Pancreas (tissue), 10 donors: ENCODE measurements around the gene TBX10. TPM values are rescaled to one million over a fixed set of nuclear protein-coding genes. Genes with fewer than 3 reads are reported as not detected.
"Not testable (repeated sequence)": the region's sequence is repeated elsewhere in the genome, so short reads cannot be mapped to it uniquely, and the experiment has no call there.

Experiments
- ATAC-seq, 4 donors: fragments of 200-7000 bp; cut with Tn5 transposase; one replicate each; pipeline versions ENCODE4 v1.8.0 to v1.9.1; 2020; ENCODE audit warnings: mild to moderate bottlenecking in 4 of 4, moderate library complexity in 4 of 4
- DNase-seq, 6 donors: peaks; one replicate each; pipeline ENCODE4 v3.0.0-alpha.2; 2020
- FAIRE-seq: peaks from 2 replicates; lab custom pipeline; 2012; peaks lifted over from hg19 to GRCh38; lab: Jason Lieb, UNC
- H3K27ac ChIP-seq, 4 donors: fragments of 200-600 bp; sonication (generic); 1 replicate in 3 of 4; 2 replicates in 1 of 4; pipeline versions ENCODE4 v1.5.0 to v1.8.0; 2020
- H3K27me3 ChIP-seq, 4 donors: fragments of 200-600 bp; one replicate each; pipeline ENCODE4 v1.8.0; 2021
- H3K36me3 ChIP-seq, 3 donors: fragments of 200-600 bp; sonication (generic) in 1 of 3; one replicate each; pipeline versions ENCODE4 v1.5.0 to v1.8.0; 2020 to 2021
- H3K4me1 ChIP-seq, 3 donors: fragments of 200-600 bp; one replicate each; pipeline ENCODE4 v1.8.0; 2021
- H3K4me3 ChIP-seq, 4 donors: fragments of 200-600 bp; sonication (generic) in 2 of 4; one replicate each; pipeline versions ENCODE4 v1.5.0 to v1.8.0; 2020 to 2021
- H3K9me3 ChIP-seq, 4 donors: fragments of 200-600 bp; one replicate each; pipeline ENCODE4 v1.8.0; 2021
- CTCF ChIP-seq, 4 donors: fragments of 200-600 bp; sonication (generic) in 3 of 4; IDR thresholded peaks; one replicate each; pipeline versions ENCODE4 v1.5.0 to v1.8.0; 2021; ENCODE audit warnings: antibody characterized with exemption in 4 of 4
- WGBS, 2 donors: extraction: QIAGEN DNeasy Blood & Tissue Kit; methylation state at CpG; one replicate each; pipeline ENCODE4 v1.1.7; 2013; 5-methylcytosine and 5-hydroxymethylcytosine counted together
- intact Hi-C, 3 donors: fragments of 100-400 bp; cut with DNase I; formaldehyde crosslinking; loops; one replicate each; pipeline versions ENCODE4 v1.11.1 to v1.14.2; 2022
- polyA plus RNA-seq, 2 donors: library from polyadenylated mRNA; stranded (reverse); fragments of 200-250 nt; gene quantifications; one replicate each; pipeline ENCODE4 v1.2.3, GENCODE V29; 2013
- total RNA-seq, 6 donors: library from RNA; stranded (reverse); fragmentation: NEBNext Ultra II Directional in 4 of 6; extraction: Animal tissue kit (Norgen Biotek cat#: 25700) in 4 of 6; gene quantifications; one replicate each; pipeline versions ENCODE4 v1.2.1 to v1.2.4, GENCODE V29; 2021 to 2023
- donor health status: healthy with polysubstance abuse.
- donor health status: DM: no; HTN: no; CAD: no; lungs with moderate emphysema.
- donor health status: DM: no; HTN: no; CAD: no.
- donor health status: control.
- donor health status: control.
- donor health status: Bipolar disorder and iron deficiency.
- donor health status: DM: yes; HTN: yes; CAD: no.
- donor health status: DM: no; HTN: no; CAD: no.
- donor health status: DM: no; HTN: no; CAD: no.
- donor health status: DM: yes; HTN: yes; CAD: no.

The TBX10 gene
- under 1 TPM in 3 of 6 donors, not detected in 3; 0.09 to 0.37 (median 0.24) TPM for total RNA-seq
- polyA plus RNA-seq = under 1 TPM in 1 of 2 donors, not detected in 1; 0.28 TPM

GRCh38 chr11:67639438-67639859 lies at the start of gene TBX10:
Gene TBX10 (minus strand): TSS chr11:67639763. CDS start chr11:67639472, 291 bp downstream.
- DNase-seq = peak in 1 of 6 donors; percentile 79
- Histone ChIP-seq H3K27ac (no peak within 1 kb of the TSS), H3K9me3 (no peaks in the 10 kb centered on the region), H3K27me3 (no peaks in the 10 kb centered on the region), H3K4me1 (no peaks in the 10 kb centered on the region), H3K36me3 (no peaks in the 10 kb centered on the region), H3K4me3 (no peak within 1 kb of the TSS)
- TF ChIP-seq CTCF (IDR thresholded peaks at IDR 0.05) = no peak
- intact Hi-C loops = no loop called here
- no peak for FAIRE-seq
- 72 to 78% methylated on average over 18 of the region's 18 CpGs for WGBS, 2 donors
- ATAC-seq = no peak

GRCh38 chr11:67689178-67689577 lies 49.6 kb upstream of the TBX10 start:
- no peaks in the 10 kb centered on the region for H3K27me3 ChIP-seq
- ATAC-seq (no peak), FAIRE-seq (no peak), DNase-seq (no peak)
- no peak overlapping the region for H3K4me3 ChIP-seq
- no peak for TF ChIP-seq CTCF (IDR thresholded peaks at IDR 0.05)
- 75 to 83% methylated on average over 4 of the region's 4 CpGs for WGBS, 2 donors
- intact Hi-C loops = no loop called here
- no peaks in the 10 kb centered on the region for H3K36me3 ChIP-seq
- H3K4me1 ChIP-seq = no peaks in the 10 kb centered on the region
- H3K9me3 ChIP-seq = no peaks in the 10 kb centered on the region
- no peak overlapping the region for H3K27ac ChIP-seq

- FAIRE-seq (no peak), ATAC-seq (no peak), DNase-seq (no peak)
- intact Hi-C loops = no loop called here
- WGBS, 2 donors = 92 to 93% methylated on average over 2 of the region's 2 CpGs
- H3K36me3 ChIP-seq = no peaks in the 10 kb centered on the region
- no peaks in the 10 kb centered on the region for H3K4me1 ChIP-seq
- no peak for TF ChIP-seq CTCF (IDR thresholded peaks at IDR 0.05)
- H3K4me3 ChIP-seq = no peak overlapping the region
- H3K27me3 ChIP-seq = no peaks in the 10 kb centered on the region
- H3K27ac ChIP-seq = no peak overlapping the region
- no peaks in the 10 kb centered on the region for H3K9me3 ChIP-seq
These were observed 48.4 kb upstream of the TBX10 start for GRCh38 chr11:67687986-67688385.

GRCh38 chr11:67685641-67686332 lies 46.2 kb upstream of the TBX10 start:
- FAIRE-seq, ATAC-seq: not testable (repeated sequence)

GRCh38 chr11:67682126-67683034 lies 42.8 kb upstream of the TBX10 start:
- intact Hi-C loops, ATAC-seq, H3K36me3 ChIP-seq, DNase-seq, H3K9me3 ChIP-seq, FAIRE-seq, H3K4me3 ChIP-seq, H3K27me3 ChIP-seq, H3K4me1 ChIP-seq: not testable (repeated sequence)
- WGBS, 2 donors = 59 to 61% methylated on average over 14 of the region's 14 CpGs
- peak overlapping the region in 1 of 4 donors; percentile 30 for H3K27ac ChIP-seq

More at GRCh38 chr11:67685641-67686332, 46.2 kb upstream of the TBX10 start:
- H3K36me3 ChIP-seq, H3K27me3 ChIP-seq, DNase-seq, intact Hi-C loops, H3K4me3 ChIP-seq, H3K9me3 ChIP-seq, H3K4me1 ChIP-seq: not testable (repeated sequence)
- peak overlapping the region in 1 of 4 donors; percentile 11 for H3K27ac ChIP-seq
- WGBS, 2 donors = 20 to 21% methylated on average over 8 of the region's 8 CpGs
